HG03196 (cell line): ENCODE measurements around the gene BBLN.

ENCODE experiments used
- ATAC-seq: cut with Tn5 transposase; IDR thresholded peaks from one replicate; pipeline ENCODE4 v1.9.1; 2021; ENCODE audit not compliant: unreplicated experiment

The BBLN gene

GRCh38 chr9:128188209-128188608 lies 28.1 kb downstream of the BBLN start:
- no peak for ATAC-seq

GRCh38 chr9:128190013-128190412 lies 29.9 kb downstream of the BBLN start:
- no peak for ATAC-seq

GRCh38 chr9:128190516-128191405 lies 30.7 kb downstream of the BBLN start:
- ATAC-seq = peak; percentile 14

GRCh38 chr9:128191406-128192046 lies 31.5 kb downstream of the BBLN start, which contains the start of gene CIZ1:
CIZ1 (minus strand) TSS chr9:128191572; CDS start chr9:128190857, 715 bp downstream.
- peak; percentile 80 for ATAC-seq

- ATAC-seq = no peak
Observed at GRCh38 chr9:128192601-128193371, 32.7 kb downstream of the BBLN start.

- ATAC-seq = no peak
Observed at GRCh38 chr9:128193469-128194096, 33.5 kb downstream of the BBLN start.

- ATAC-seq = no peak
Observed at GRCh38 chr9:128201441-128202369, 41.6 kb downstream of the BBLN start.

GRCh38 chr9:128202648-128203023 lies 42.6 kb downstream of the BBLN start:
- ATAC-seq = no peak

GRCh38 chr9:128203024-128203706 lies 43.1 kb downstream of the BBLN start, which contains the start of gene DNM1:
DNM1 (plus strand) TSS chr9:128203379; CDS start chr9:128203471, 92 bp downstream.
- peak; percentile 70 for ATAC-seq

GRCh38 chr9:128203707-128204551 lies 43.9 kb downstream of the BBLN start:
- no peak for ATAC-seq

- ATAC-seq = no peak
Observed at GRCh38 chr9:128204858-128205257, 44.8 kb downstream of the BBLN start.

- ATAC-seq = no peak
Observed at GRCh38 chr9:128205296-128205944, 45.4 kb downstream of the BBLN start.

- no peak for ATAC-seq
Observed at GRCh38 chr9:128206484-128206883, 46.4 kb downstream of the BBLN start.

- no peak for ATAC-seq
Observed at GRCh38 chr9:128206916-128207910, 47.1 kb downstream of the BBLN start.

- ATAC-seq = no peak
Observed at GRCh38 chr9:128208386-128208785, 48.3 kb downstream of the BBLN start.

- no peak for ATAC-seq
Observed at GRCh38 chr9:128208946-128209669, 49.0 kb downstream of the BBLN start.
